ENCODE data around the gene MYO18B.

Gene MYO18B

DNA sequence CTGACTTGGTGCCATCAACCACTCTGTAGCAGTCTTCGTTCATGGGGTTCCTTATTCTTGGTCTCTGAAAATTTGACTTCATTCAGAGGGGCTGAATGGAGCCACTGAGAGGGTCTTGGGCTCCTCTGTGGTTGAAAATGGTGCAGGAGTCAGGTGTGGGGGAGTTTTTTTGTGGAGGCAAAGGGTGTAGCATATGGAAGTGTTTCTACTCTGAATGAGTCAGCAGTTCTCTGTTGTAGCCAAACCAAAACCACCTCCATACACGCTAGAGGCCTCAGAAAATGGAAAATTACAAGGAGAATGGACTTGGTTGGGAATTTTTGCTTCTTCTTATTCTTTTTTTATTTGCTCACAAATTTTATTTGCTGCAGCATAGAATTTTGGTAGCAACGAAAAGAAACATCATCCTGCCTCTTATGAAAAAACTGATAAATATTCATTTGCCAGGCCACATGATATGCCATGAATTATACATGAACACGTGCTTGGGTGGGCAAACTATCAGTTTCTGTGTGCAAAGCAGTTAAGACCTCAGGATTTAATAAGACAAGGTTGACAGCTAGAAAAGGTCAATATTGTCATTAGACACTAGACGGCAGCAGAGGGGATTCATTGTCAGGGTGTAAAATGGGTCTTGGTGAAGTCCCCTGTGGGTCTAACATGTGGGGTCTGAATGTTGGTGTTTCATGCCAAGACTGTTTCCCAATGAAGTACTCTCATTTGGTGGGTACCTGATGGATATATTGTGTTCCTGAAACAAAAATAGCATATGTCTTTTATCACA is 111.7 kb downstream of the MYO18B start:
- DNase-seq, result no peak

DNA sequence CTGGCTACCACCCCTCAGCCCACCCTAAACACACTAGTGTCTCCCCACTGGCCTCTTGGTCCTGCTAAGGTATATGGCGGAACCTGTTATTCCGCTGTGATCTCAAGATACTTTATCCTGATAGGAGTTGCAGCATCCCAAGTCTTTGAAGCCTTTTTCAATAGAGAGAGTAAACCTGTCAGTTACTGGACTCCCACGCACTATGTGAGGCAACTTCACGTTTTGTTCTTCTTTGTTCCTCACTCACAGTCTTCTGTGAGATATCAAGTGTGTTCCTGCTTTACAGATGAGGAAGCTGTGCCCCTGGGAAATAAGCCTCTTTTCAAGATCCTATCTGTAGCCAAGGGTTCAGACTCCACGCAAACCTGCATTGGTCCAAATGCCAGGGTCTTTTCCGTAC is 127.8 kb downstream of the MYO18B start:
- DNase-seq, result no peak

DNA sequence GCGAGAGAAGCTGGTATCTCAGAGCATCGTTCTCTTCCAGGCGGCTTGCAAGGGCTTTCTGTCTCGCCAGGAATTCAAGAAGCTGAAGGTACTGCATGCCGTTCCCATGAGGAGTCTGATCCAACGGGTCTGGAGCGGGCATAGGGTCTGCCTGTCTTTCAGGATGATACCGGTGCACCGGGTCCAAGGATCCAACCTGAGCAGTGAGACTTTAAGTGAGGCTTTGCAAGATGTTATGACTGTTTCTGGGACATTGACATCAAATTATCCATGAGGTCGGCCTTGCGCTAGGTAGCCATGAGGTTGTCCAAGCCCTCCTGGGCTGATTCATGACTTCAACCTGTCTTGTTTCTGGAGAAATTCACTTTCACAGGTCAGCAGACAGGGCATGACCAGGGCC is 132.3 kb downstream of the MYO18B start:
- no peak for DNase-seq

DNA sequence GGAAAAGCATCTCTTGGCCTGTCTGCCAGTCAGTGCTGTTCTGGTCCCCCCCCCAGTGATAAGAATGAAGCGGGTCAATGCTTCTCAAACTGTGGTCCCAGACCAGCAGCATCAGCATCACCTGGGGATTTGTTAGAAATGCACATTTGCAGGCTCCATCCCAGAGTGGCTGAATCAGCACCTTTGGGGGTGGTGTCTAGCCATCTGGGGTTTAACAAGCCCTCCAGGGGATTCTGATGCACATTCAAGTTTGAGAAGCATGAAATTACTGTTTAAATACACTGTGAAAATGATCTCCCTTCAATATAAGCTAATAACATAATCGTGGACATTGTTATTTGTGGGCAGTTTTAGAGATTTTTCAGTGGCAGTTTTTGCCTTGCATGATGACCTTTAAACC is 133.5 kb downstream of the MYO18B start:
- DNase-seq, result no peak

DNA sequence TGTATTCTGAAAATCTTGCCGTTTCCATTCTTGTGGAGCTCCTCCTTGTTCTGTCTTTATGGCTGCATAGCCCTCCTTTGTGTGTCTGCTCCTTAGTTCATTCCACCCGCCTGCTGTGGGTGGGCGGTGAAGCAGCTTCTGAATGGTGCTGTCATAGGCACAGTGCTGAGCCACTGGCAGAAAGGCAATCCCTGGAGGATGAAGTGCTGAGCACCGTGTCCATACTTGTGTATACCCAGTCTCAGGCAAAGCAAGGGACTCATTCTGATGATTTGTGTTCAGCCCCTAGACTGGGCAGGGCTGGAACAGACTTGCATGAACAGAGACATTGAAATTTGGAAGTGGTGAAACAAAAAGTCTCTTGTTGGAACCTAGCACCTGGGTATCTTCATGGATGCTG is 134.9 kb downstream of the MYO18B start:
- DNase-seq, result no peak

DNA sequence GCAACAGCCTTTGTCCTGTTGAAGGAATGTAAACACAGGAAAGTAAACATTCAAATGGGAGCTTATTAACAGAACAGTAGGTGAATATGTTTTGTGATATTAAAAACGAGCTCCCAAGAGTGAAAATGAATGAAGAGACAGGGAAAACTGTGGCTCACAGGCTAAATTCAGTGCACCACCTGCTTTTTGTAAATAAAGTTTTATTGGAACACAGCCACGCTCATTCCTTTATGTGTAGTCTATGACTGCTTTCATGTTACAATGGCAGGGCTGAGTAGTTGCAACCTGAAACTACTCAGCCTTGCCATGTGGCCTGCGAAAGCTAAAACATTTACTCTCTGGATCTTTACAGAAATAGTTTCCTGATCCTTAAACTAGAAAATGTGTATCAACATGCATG is 136.9 kb downstream of the MYO18B start:
- no peak for DNase-seq

DNA sequence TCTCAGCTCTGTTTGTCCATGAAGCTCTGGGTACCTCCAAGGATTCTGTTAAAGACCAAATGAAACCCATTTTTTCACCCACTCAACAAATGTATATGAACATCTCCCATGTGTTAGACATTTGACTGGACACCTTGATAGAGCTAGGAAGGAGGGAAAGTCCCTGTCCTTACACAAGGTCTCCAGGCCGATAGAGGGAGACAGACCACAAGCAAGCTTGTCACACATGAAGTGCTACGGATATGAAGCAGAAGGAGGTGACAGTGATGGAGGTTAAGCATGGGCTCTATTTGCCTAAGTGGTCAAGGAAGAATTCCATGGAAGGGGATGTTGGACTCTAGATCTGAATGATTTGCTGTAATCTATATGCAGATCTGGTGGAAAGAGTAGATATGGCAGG is 138.5 kb downstream of the MYO18B start:
- no peak for DNase-seq

DNA sequence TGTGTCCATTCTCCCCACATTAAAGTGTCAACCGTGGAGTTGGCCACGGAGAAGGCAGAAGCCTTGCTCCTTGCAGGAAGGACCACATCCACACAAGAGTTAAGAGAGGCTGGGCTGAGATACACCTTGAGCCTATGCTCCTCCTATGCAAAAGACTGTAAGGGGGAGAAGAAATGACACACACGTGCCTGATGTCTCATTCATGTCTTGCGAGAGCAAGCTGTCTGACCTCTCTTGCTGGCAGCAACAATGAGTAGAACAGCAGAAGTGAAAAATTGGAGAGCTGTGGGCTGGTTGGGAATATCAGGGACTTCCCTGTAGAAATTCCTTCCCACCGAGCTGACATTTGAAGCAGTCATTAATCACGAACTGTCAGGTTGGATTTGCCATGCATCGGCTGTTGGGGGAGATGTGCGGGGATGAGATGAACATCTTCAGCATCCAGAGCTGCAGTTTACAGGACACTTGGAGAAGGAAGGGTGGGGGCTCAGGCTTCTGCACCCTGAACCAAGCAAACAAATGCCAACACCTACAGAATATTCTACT is 139.3 kb downstream of the MYO18B start:
- DNase-seq, result no peak

DNA sequence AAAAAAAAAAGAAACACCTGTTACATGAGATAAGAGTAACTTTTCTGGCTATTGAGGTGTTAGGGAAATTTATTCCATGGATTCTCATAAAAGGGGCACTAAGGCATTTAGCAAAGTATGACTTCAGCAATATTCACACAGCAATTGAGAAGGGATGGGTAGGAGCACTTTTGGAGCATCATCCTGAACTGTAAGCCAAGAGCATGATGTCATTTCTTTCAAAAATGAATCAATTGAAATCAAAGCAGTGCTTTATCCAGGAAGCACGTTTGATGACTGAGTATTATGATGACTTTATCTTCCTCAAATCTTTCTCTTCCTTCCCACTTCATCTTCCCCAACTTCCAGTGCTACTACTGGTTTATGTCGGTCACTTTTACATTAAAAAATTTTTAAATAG is 140.4 kb downstream of the MYO18B start:
- no peak for DNase-seq

DNA sequence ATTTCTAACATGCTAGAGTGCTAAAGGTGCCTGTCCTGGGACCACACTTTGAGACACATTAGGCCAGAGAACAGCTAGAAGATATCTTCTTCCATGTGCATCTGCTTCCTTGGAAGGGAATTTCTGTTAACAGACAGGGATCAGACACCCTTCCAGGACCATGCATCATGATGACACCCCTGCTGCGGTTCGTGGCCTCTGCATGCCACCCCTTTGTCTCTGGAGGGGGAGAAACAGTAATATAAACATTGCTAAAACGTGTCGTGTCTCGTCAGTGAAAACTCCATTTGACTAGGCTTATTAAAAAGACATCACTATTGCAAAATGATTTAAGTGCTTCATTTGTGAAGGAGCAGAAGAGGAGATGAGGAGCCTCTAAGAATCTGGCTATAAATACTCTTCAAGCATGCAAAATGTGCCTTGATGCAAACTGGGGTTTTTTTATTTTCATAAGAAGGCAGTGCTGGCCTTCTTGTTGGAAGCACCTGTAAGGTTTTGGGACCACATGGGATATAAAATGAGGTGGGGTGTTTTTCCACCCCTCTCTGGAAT is 141.6 kb downstream of the MYO18B start:
- DNase-seq, result no peak

DNA sequence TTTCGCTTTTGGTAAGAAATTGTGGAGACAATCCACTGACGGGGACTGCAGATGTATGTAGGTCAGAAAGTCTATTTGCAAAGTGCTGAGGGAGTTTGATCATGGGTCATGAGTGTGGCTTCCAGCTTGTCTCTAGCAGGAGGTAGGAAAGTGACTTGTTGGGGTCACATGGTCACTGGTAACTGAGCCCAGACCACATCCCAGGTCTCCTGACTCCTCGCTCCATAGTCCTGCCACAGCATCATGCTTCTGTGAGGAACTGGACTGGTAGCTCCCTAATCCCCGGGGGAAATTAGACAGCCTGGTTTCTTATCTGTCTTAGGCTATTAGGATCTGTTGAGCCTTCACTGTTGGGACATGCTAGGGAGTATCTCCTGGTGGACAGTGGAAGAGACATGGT is 142.1 kb downstream of the MYO18B start:
- no peak for DNase-seq

DNA sequence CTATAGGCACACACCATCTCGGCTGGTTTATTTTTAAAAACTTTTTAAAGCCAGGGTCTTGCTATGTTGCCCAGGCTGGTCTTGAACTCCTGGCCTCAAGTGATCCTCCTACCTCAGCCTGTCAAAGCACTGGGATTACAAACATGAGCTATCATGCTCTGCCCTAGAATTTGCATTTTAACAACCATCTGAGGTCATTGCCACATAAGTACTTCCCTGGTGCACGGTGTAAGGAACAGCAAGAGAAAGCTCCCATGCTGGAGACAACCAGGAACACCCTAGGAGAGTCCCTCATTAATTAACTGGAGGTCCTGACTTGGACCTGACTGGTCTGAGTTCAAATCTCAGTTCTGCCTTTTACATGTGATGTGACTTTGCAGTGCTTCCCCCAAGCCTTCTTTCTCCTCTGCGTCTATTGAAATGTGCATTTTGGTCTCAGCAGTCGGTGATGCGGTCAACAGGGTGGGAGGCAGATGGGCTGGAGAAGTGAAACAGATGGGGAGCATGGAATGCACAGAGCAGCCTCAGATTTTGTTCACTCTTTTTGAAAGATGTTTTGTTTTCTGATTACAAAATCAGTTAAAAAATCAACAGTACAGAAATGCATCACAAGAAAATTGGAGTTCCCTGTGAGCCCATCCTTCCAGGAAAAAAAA is 146.5 kb downstream of the MYO18B start:
- DNase-seq, result no peak

DNA sequence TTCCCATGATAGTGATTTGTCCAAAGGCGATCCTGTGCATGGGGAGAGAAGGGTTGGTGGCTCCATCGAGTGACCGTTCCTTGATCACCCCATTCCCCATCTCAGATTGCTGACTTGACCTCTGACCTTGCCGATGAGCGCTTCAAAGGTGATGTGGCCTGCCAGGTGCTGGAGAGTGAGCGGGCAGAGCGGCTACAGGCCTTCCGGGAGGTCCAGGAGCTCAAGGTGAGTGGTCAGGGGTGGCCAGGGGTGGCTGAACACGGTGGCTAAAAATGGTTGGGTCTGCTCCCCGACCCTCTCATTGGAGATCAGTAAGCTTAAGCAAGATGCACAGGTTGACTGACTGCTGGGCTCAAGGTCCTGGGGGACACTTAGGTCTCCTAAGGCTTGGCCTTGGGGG is 148.7 kb downstream of the MYO18B start:
- no peak for DNase-seq

DNA sequence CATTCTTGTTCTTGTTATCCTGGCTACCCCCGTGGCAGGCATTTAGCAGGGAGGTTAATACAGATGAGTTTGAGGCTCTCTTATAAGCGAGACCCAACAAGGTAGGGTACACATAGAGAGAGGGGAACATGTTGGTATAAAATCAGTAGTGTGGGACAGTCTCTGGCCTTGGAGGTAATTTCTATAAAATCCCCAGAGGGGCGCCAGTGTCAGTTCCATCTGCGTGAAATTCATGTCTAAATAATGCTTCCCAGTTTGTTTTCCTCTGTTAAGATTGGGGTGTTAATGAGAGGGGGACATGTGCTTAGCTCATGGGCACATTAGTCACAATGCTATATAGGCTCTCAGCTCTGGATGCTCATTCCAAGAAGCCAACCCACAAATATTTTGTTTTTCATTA is 150.7 kb downstream of the MYO18B start:
- no peak for DNase-seq

DNA sequence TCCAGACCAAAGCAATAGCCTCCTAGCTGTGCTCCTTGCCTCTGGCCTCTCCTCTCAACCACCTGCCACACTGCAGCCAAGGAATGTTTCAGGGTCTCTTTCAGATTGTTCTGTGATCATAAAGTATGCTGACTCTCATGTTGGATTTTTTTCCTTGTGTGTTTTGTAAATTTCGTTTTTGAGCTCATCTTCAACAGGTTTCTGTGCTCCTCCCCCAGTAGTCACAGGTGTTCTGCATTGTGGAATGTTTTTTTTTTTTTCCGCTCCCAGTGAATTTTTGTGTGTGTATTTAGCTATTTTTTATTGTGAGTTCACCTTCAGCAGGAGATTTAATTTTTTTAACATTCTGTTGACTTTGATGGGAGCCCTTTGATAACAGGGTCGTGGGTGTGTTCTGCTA is 153.7 kb downstream of the MYO18B start:
- DNase-seq, result no peak

DNA sequence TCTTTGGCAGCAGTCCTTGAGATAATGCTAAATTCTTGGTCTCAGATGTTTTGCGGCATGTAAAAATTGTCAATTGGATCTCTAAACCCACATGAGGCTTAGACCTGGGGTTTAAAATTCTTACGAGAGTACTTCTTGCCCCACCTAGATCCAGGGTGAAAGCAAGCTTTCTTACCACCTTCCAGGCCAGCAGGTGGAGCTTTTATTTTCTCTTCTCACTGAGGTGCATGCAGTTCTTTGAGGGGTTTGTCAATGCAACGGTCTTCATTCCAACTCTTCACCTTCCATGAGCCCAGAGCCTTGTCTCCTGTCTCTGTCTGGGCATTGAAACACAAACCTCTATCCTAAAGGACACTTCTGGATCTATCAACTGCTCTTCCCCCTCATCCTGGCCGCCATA is 154.1 kb downstream of the MYO18B start:
- no peak for DNase-seq

DNA sequence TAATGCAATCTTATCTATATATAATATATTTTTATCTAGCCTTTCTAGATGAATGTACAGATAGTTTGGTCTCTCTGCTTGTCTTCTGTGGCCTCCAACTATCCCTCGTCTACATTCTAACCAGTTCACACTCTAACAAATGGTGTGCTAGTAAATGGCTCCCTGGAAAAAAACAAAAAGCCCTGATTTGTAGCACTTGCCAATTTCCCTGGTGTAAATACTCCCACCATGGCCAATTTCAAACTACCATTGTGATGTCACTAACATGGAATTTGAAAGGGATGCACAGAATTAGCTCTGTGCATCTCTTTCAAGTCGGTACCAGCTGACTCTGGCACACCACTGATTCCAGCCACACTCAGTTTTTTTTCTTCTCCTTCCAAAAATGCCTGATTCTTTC is 154.6 kb downstream of the MYO18B start:
- no peak for DNase-seq

DNA sequence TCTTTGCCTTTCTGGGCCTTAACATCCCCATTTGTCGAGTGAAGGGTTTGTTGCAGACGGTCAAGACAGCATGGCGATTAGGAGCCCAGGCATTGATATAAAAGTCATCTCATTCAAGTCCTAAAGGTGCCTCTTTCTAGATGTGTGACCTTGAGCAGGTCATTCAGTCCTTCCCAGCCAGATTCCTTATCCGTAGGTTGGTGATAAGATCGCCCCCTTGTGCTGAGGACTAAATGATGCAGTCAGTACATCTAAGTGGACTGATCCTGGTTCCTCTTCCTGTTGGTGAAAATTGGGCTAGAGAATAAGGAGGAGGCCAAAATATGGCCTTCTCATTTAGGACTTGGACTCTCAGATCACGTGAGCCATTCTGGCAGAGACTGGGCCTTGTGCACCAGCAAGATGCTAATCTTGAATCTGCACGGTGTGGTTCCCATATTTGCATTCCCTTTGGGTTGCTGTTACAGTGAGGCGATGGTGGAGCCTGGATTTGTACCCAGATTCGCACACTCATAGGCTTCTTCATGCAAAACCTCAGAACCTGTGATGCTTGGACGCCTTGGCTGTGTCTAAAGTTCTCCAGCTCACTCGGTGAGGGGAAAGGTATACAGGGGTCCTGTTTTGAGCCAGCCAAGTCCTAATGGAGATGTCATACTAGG is 156.8 kb downstream of the MYO18B start:
- DNase-seq, result no peak

DNA sequence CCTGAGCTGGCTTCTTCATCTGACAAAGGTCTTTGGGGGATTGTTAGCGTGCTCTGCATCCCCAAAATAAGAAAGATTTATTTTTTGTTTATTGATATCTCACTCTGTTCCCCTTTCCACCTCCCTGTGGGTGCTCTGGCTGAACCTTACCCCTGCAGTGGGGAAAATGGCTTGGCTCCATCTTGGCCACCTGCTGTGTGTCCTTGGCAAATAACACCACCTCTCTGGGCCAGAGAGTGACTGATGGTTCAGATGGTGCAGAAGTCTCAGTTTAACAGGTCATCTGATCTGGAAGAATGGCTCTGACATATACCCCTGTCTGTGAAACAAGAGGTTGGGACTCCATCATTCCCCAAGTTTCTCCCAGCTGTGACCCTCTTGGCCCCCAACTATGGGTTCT is 157.6 kb downstream of the MYO18B start:
- DNase-seq, result no peak

DNA sequence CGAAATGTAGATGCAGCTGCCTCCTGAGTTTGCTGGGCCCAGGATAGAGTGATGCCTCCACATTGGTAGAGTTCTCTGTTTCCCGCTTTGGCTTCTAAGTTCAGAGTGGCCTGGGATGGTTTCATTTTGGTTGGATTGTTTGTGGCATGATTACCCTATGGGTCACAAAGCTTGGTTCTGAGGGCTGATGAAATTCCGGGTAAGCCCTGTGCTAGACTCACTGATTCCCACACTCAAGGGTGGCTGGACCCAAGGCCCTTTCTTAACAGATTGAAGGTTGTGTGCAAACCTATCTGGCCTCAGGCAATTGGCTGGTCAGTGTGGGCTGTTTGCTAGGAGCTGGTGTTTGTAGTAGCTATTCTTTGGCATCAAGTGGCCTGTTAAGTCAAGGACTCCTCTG is 158.4 kb downstream of the MYO18B start:
- DNase-seq, result no peak

DNA sequence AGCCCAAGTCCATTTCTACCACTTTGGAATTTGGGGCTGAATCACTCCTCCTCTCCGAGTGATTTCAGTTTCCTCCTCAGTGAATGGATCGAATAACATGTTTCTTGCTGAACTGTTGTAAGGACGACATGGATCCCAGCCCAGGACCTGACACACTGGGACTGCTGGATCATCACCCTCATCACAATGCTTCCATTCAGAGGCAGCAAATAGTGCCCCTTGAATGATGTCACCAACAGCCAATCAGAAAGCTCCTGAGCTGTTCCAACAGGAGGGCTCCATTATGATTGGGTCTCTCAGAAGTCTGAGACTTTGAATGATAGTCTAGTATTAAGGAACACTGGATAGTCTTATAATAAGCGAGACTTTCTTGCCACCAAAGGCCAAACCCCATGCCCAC is 158.9 kb downstream of the MYO18B start:
- DNase-seq, result no peak

DNA sequence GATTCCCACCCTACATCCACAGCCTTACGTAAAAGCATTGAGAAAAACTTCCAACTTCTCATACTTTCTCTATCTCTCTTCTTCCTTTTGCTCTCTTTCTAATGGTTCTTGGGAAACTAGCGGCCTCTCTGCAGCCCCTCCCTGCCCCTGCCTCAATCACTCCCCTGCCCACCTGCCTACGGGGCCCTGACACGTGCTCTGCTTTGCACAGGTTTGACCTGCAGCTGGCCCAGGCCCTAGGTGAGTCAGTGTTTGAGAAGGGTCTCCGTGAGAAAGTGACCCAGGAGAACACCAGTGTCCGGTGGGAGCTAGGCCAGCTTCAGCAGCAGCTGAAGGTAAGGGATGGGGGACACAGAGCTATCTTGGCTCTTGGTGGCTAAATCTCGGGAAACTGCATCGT is 160.4 kb downstream of the MYO18B start:
- no peak for DNase-seq

DNA sequence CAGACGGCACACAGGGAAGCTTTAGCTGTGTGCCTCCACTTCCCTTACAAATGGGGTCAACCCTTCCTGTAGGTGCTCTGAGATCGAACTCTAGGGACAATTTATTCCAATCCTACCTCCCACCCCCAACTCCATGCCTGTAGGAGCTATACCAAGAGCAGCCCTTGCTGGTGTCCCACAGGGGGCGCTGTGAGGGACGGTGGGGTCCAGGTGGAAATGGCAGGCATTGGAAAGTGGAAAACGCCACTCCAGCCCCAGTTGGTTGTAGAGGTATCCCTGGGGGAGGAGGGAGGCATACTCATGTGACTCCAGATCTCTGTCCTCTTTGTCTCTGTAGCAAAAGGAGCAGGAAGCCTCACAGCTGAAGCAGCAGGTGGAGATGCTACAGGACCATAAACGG is 161.3 kb downstream of the MYO18B start:
- DNase-seq, result no peak

DNA sequence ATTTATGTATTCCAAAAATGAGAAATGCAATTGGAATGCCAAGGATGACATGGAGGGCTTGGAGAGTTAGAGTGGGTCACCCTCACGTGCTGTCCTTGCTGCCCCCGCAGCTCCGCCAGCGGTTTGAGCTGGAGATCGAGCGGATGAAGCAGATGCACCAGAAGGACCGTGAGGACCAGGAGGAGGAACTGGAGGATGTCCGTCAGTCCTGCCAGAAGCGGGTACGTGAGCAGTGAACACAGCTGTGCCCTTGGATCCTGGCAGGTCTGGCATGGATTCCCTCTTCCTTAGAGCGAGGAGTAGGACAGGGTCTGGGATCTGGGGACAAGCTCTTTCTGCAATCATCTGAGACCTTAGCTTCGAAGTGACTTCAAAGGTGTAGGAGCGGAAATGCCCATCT is 166.2 kb downstream of the MYO18B start:
- DNase-seq, result no peak
